PC-3 (cell line): ENCODE data around the gene PPP2R3B. TPM values are rescaled to one million over a fixed set of nuclear protein-coding genes. Genes with fewer than 3 reads are reported as not detected.

Experiments used
- ATAC-seq: fragments of 200-7000 bp; cut with Tn5 transposase; 2 replicates; pipeline ENCODE4 v1.9.1; 2020; ENCODE audit warnings: mild to moderate bottlenecking, moderate library complexity
- BruUV-seq: library from RNA; stranded (reverse); fragments of 400-500 nt; replicated peaks from 2 replicates; lab custom pipeline; 2021; lab: Mats Ljungman, UMichigan
- CTCF ChIA-PET: fragments of 300-600 bp; sonication (Branson Sonifier 250); formaldehyde crosslinking; loops from one replicate; lab custom pipeline; 2022; ENCODE audit warnings: antibody characterized with exemption; lab: Charles Lee
- POLR2A ChIA-PET: fragments of 300-600 bp; sonication (Branson Sonifier 250); formaldehyde crosslinking; loops from one replicate; lab custom pipeline; 2022; ENCODE audit warnings: antibody characterized with exemption; ENCODE audit not compliant: unreplicated experiment; lab: Charles Lee
- DNase-seq: peaks from one replicate; pipeline ENCODE4 v3.0.0-alpha.2; 2015
- H2AFZ ChIP-seq: fragments of 300-600 bp; sonication (generic); 2 replicates; pipeline ENCODE4 v1.6.0; 2016; ENCODE audit warnings: antibody characterized with exemption, low read length
- H3F3A ChIP-seq: fragments of 300-600 bp; sonication (generic); one replicate; pipeline ENCODE4 v1.6.0; 2017; ENCODE audit warnings: antibody characterized with exemption, low read length, control low read depth, mild to moderate bottlenecking; ENCODE audit not compliant: unreplicated experiment
- H3K27ac ChIP-seq: fragments of 300-600 bp; sonication (generic); 2 replicates; pipeline ENCODE4 v1.5.1; 2016; ENCODE audit warnings: mild to moderate bottlenecking, low read length
- H3K27me3 ChIP-seq: fragments of 300-600 bp; sonication (generic); 2 replicates; pipeline ENCODE4 v1.6.1; 2016; ENCODE audit warnings: low read length, mixed read lengths
- H3K36me3 ChIP-seq: fragments of 300-600 bp; sonication (generic); 2 replicates; pipeline ENCODE4 v1.6.1; 2016; ENCODE audit warnings: low read depth, mixed run types, low read length, mixed read lengths
- H3K4me1 ChIP-seq: fragments of 300-600 bp; sonication (generic); 2 replicates; pipeline ENCODE4 v1.5.1; 2016; ENCODE audit warnings: low read length; ENCODE audit not compliant: insufficient read depth
- H3K4me2 ChIP-seq: fragments of 300-600 bp; sonication (generic); 2 replicates; pipeline ENCODE4 v1.6.0; 2016; ENCODE audit warnings: low read length
- H3K4me3 ChIP-seq: fragments of 300-600 bp; sonication (generic); 2 replicates; pipeline ENCODE4 v1.5.1; 2016; ENCODE audit warnings: mild to moderate bottlenecking, low read length, mixed read lengths
- H3K79me2 ChIP-seq: fragments of 300-600 bp; sonication (generic); 2 replicates; pipeline ENCODE4 v1.6.1; 2017; ENCODE audit warnings: low read length, mixed read lengths
- H3K9ac ChIP-seq: fragments of 300-600 bp; sonication (generic); 2 replicates; pipeline ENCODE4 v1.6.0; 2016; ENCODE audit warnings: mild to moderate bottlenecking, low read length
- H3K9me2 ChIP-seq: fragments of 300-600 bp; sonication (generic); replicated peaks from 2 replicates; pipeline ENCODE4 v1.6.1; 2016; ENCODE audit warnings: mixed run types, low read length, mixed read lengths
- H3K9me3 ChIP-seq: fragments of 300-600 bp; sonication (generic); 2 replicates; pipeline ENCODE4 v1.6.1; 2016; ENCODE audit warnings: low read length, mixed read lengths
- H4K20me1 ChIP-seq: fragments of 300-600 bp; sonication (generic); 2 replicates; pipeline ENCODE4 v1.6.1; 2016; ENCODE audit warnings: low read length, mixed read lengths
- EZH2 ChIP-seq: fragments of 300-600 bp; sonication (generic); IDR thresholded peaks from one replicate; pipeline ENCODE4 v1.6.1; 2017; ENCODE audit warnings: antibody characterized with exemption, mild to moderate bottlenecking, low read length; ENCODE audit not compliant: unreplicated experiment
- EZH2phosphoT487 ChIP-seq: fragments of 300-600 bp; sonication (generic); IDR thresholded peaks from 2 replicates; pipeline ENCODE4 v1.6.1; 2018; ENCODE audit warnings: mild to moderate bottlenecking, antibody characterized with exemption, low read length, borderline replicate concordance
- intact Hi-C: fragments of 100-400 bp; cut with micrococcal nuclease; formaldehyde crosslinking; loops from 2 replicates; pipeline ENCODE4 v1.9.0; 2023
- total RNA-seq: library from RNA; depleted of rRNA; stranded (reverse); fragments of >200 nt; gene quantifications from 2 replicates; pipeline ENCODE4 v1.2.3, GENCODE V29; 2014
- TF ChIP-seq, protein P1 (sequence below): fragments of 300-600 bp; sonication (generic); conservative IDR thresholded peaks from 2 replicates; pipeline ENCODE4 v1.5.1; 2017; ENCODE audit warnings: antibody characterized with exemption, low read depth, mild to moderate bottlenecking, low read length

The PPP2R3B gene
- total RNA-seq, 1 experiment from 2014 or later, result 35.4 TPM

DNA sequence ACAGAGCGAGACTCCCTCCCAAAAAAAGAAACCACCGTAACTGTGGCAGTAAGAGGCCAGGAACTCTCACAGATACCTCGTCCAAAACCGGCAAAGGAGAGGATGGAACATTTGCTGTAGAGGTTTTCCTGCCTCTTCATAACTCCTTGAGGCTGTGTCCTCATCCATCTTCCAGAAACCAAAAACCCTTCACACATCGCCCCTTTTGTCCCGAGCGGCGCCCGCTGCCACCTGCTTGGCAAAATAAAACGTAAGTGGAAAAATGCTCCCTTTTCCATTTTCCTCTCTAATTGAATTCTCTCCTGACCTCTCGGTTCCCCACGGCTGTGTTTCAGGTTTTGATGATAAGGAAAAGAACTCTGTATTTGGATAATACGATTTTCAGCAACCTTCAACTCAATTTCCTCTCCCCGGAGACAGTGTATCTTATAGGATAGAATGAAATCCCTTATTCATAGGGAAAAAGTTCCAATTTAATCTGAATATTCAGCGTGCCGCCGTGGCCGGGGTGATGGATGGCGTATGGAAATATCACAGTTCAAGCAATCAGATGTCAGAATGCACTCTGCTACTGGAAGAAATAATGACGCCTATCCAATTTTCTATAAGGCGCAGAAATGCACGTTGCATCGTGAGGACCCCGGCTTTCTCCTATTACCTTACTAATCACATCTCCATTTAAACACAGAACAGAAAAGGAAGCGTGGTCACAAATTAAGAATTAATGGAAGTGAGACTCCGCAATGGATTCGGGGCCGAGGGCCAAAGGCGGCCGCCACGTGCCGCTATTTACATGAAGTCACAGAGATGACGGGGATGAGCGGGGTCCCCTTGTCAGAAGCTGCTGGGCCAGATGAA is 5.2 kb upstream of the PPP2R3B start:
- Histone ChIP-seq H3K4me2 (no peak overlapping the region), H3K36me3 (no peaks in the 10 kb centered on the region), H3K9me3 (no peaks in the 10 kb centered on the region), H3K79me2 (no peaks in the 10 kb centered on the region), H2AFZ (no peak overlapping the region), H4K20me1 (no peaks in the 10 kb centered on the region), H3F3A (no peaks in the 10 kb centered on the region), H3K27ac (no peak overlapping the region), H3K9ac (no peak overlapping the region), H3K4me3 (no peak overlapping the region), H3K4me1 (no peaks in the 10 kb centered on the region), H3K9me2 (no peaks in the 10 kb centered on the region), H3K27me3 (no peaks in the 10 kb centered on the region)
- intact Hi-C loops, result no loop called here
- ATAC-seq (no peak), DNase-seq (no peak)
- ChIA-PET CTCF (no interaction called here), POLR2A (no interaction called here)
- TF ChIP-seq EZH2, result no peak
- TF ChIP-seq EZH2phosphoT487, result no peak
- TF ChIP-seq, protein P1, sequence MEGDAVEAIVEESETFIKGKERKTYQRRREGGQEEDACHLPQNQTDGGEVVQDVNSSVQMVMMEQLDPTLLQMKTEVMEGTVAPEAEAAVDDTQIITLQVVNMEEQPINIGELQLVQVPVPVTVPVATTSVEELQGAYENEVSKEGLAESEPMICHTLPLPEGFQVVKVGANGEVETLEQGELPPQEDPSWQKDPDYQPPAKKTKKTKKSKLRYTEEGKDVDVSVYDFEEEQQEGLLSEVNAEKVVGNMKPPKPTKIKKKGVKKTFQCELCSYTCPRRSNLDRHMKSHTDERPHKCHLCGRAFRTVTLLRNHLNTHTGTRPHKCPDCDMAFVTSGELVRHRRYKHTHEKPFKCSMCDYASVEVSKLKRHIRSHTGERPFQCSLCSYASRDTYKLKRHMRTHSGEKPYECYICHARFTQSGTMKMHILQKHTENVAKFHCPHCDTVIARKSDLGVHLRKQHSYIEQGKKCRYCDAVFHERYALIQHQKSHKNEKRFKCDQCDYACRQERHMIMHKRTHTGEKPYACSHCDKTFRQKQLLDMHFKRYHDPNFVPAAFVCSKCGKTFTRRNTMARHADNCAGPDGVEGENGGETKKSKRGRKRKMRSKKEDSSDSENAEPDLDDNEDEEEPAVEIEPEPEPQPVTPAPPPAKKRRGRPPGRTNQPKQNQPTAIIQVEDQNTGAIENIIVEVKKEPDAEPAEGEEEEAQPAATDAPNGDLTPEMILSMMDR, result no peak
- no TSS peak for BruUV-seq

DNA sequence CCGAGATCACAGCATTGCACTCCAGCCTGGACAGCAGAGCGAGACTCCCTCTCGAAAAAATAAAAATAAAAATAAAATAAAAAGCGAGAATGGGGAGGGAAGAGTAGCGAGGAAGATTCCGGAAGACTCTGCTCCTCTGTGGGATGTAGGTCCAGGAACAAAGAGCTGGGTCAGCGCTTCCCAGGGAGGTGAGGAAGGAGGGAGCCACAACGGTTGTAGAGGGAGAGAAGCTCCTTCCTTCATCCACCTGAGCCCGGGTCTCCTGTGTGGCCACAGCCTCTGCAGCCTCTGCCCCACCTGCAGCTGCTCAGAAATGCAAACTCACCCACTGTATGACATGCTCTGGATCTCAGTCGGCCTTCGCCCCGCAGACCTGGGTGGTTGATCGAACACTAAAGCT is 3.8 kb upstream of the PPP2R3B start:
- POLR2A ChIA-PET, result no interaction called here
- Histone ChIP-seq H3K4me3 (no peak overlapping the region), H3K79me2 (no peaks in the 10 kb centered on the region), H3K36me3 (no peaks in the 10 kb centered on the region), H3K9ac (no peak overlapping the region), H2AFZ (no peak overlapping the region), H3K4me2 (no peak overlapping the region), H3F3A (no peaks in the 10 kb centered on the region), H3K9me2 (no peaks in the 10 kb centered on the region), H3K4me1 (0 out of 2 replicates have a peak, but pooled peaks cover 3% of the 10 kb centered on the region), H3K27ac (no peak overlapping the region), H3K27me3 (no peaks in the 10 kb centered on the region), H4K20me1 (no peaks in the 10 kb centered on the region), H3K9me3 (no peaks in the 10 kb centered on the region)
- CTCF ChIA-PET, result no interaction called here
- ATAC-seq, result no peak
- DNase-seq, result no peak
- intact Hi-C loops, result no loop called here
- TF ChIP-seq, protein P1, result no peak
- no peak for TF ChIP-seq EZH2phosphoT487
- no peak for TF ChIP-seq EZH2
- no TSS peak for BruUV-seq

DNA sequence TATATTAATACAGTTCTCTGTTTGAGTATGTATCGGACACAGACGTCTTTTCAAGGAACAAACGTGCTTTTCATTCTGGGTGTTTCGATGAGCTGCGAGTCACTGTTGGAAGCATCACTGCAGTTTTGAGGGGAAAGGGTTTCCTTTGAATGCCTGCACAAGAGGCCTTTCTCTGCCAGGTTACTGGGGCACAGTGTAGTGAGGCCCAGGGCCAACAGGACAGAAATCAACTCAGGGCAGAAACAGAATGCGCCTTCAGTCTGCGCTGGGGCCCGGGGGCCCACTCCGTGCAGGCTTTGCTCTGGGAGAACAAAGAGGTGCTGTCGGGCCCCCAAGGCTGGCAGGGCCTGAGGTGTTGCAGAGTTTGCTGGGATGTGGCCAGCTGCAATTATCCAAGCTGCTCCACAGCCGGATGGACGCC is 2.3 kb upstream of the PPP2R3B start:
- Histone ChIP-seq H4K20me1 (no peaks in the 10 kb centered on the region), H3K27me3 (no peaks in the 10 kb centered on the region), H3K36me3 (no peaks in the 10 kb centered on the region), H3K4me3 (no peak overlapping the region), H3K9ac (no peak overlapping the region), H3K9me2 (no peaks in the 10 kb centered on the region), H3F3A (no peaks in the 10 kb centered on the region), H3K27ac (no peak overlapping the region), H3K9me3 (no peaks in the 10 kb centered on the region), H3K4me2 (no peak overlapping the region), H2AFZ (no peak overlapping the region), H3K4me1 (0 out of 2 replicates have a peak, but pooled peaks cover 4% of the 10 kb centered on the region), H3K79me2 (no peaks in the 10 kb centered on the region)
- DNase-seq, result no peak
- no peak for ATAC-seq
- TF ChIP-seq, protein P1, result no peak
- TF ChIP-seq EZH2 (no peak), EZH2phosphoT487 (no peak)
- intact Hi-C loops, result no loop called here
- ChIA-PET POLR2A (no interaction called here), CTCF (no interaction called here)
- no TSS peak for BruUV-seq
